ENCODE results near the gene HOXB1.
"Not testable (repeated sequence)": the region's sequence is repeated elsewhere in the genome, so short reads cannot be mapped to it uniquely, and the experiment has no call there.

Gene HOXB1

DNA sequence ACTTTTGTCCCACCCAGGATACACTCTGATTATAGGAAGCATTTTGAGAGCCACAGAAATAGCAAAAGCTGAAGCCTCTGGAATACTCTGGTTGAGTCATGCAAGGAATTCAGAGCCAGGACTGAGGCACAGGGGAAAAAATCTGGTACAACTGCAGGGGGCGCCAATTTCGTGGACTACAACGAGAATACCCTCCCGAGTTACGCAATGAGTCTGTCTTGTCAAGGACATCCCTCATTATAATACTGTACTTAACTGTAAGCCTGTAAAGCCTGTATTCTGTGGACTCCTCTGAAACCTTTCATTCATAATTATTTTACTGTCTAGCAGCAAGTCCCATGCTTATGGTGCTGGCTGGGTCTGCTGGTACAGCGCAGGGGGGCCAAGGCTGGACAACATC is 7.8 kb downstream of the HOXB1 start:
- DNase-seq (ENCODE audit: low read depth in 2 of 2, low spot score in 1 of 2): no peak

DNA sequence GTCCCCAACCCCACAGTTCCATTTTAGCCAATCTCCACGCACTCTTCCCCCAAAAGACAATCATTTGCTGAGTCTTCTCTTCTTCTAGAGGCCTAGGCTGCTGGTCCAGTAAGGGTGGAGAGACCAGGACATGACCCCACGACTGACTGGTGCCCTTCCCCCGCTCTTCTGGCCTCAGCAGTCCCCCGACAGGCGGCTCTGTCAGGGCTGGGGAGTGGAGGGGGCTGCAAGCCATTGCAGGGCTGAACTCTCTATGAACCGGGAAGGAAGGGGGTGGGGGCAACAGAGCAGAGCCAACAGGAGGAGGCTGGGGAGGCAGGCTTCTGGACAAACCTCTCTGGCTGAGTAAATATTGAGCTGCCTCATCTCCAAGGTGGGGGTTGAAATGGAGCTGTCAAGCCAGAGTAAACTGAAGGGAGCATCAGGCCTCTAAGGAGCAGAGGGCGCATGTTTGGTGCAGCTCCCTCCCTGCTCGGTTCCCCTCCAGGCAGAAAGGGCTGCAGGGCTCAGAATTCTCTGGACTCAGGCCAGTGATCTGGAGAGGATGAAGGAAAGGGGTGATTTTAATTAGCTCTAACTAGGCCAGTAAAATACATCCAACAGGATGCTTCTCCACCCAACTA is 8.7 kb downstream of the HOXB1 start:
- no peak for DNase-seq (ENCODE audit: low read depth in 2 of 2, low spot score in 1 of 2)

DNA sequence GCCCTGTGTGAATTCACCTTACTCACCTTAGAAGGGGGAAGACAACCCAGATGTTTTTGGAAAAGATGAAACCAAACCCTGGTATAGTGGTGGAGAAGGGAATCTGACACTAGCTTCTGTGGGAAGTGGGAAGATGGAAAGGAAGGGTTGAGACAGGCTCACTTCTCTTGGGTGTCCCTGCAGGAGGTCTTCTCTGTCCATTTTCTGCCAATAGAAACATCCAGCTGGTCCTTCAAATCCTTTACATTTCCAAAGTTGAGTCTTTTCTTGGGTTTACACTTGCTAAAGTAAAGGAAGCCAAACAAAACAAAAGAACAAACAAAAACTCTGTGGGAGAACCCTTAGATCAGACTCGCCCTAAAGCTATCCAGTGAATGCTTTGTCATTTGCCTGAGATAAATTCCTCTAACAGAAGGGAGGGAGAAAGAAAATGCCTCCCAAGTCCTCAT is 10.2 kb downstream of the HOXB1 start:
- no peak for DNase-seq (ENCODE audit: low read depth in 2 of 2, low spot score in 1 of 2)

DNA sequence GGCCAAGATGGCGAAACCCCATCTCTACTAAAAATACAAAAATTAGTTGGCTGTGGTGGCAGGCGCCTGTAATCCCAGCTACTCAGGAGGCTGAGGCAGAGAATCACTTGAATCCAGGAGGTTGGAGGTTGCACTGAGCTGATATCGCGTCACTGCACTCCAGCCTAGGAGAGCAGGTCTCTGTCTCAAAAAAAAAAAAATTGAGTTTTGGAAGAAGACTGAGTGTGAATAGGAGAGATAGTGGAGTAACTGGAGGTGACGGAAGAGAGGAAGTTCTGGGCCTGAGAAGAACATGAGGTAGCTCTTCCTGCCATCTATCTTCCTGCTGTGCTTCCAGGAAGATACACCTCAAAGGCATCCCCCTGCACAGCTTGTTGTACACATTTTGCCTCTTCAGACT is 11.4 kb downstream of the HOXB1 start:
- no peak for DNase-seq (ENCODE audit: low read depth in 2 of 2, low spot score in 1 of 2)

DNA sequence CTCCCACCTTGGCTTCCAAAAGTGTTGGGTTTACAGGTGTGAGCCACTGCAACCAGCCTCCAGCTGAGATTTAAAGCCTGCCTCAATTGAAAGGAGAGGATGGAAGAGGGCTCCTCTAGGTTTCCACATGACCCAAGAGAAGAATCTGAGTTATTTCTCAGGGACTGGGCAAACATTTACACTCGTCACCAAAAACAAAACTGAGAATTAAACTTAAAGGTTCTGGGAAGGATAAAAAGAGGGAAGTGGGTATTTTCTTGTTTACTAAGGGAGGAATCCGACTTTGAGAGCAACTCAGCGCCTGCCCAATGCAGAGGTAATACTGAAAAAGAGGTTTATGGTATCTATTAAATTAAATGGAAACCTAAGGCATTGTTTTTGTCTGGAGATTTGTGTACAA is 13.3 kb downstream of the HOXB1 start:
- no peak for DNase-seq (ENCODE audit: low read depth in 2 of 2, low spot score in 1 of 2)

DNA sequence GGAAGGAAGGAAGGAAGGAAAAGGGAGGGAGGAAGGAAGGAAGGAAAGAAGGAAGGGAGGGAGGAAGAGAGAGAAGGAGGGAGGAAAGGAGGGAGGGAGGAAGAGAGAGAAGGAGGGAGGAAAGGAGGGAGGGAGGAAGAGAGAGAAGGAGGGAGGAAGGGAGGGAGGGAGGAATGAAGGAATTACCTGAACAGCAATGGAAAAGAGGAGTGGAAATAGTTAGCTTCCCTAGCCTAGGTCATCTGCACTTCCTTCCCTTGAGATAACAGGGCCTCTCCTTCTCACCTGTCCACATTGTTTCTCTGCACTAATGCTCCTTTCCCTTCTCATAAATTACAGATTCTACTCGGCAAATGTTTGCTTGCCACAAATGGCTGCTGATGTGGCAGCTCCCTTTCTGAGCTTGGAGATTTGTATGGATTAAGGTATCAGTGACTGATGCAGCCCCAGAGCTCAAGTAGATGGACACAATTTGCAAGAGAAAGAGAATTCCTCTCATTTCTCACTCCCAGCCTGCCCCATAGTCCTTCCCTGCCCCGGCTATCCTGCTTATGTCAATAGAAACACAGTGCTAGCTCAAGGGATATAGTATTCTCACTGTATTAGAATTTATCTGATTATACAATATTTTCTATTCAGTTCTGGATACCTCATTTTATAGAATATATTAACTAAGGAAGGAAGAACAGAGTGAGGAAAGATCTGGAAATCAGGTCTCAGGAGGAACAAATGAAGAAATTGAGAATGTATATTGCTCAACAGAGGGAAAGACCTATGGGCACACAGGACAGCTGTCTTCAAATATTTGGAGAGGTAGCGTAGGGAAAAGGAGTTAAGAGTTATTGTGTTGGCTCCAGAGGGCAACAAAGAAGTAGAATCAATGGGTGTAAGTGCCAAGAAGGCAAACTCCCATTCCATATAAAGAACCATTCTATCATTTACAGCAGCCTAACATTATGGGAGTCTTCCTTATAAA is 14.6 kb downstream of the HOXB1 start:
- DNase-seq (ENCODE audit: low read depth in 2 of 2, low spot score in 1 of 2): no peak

DNA sequence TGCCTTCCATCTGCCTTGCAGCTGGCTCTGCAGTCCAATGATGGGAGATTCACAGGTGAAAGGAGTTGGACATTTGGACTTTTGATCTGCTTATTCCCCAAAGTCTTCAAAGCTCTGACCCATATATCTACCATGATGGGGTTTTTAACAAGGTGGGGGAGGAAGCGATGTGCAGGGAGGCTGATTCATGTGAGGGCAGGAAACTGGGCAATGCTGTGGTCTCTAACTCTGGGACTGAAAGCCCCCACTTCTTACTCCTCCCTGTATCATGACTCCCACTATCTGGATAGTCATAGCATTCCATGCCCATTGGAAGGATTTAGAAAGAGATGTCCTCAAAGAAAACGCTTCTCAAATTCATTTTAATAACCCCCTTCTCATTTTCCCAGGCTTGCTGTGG is 16.3 kb downstream of the HOXB1 start:
- DNase-seq (ENCODE audit: low read depth in 2 of 2, low spot score in 1 of 2): no peak

DNA sequence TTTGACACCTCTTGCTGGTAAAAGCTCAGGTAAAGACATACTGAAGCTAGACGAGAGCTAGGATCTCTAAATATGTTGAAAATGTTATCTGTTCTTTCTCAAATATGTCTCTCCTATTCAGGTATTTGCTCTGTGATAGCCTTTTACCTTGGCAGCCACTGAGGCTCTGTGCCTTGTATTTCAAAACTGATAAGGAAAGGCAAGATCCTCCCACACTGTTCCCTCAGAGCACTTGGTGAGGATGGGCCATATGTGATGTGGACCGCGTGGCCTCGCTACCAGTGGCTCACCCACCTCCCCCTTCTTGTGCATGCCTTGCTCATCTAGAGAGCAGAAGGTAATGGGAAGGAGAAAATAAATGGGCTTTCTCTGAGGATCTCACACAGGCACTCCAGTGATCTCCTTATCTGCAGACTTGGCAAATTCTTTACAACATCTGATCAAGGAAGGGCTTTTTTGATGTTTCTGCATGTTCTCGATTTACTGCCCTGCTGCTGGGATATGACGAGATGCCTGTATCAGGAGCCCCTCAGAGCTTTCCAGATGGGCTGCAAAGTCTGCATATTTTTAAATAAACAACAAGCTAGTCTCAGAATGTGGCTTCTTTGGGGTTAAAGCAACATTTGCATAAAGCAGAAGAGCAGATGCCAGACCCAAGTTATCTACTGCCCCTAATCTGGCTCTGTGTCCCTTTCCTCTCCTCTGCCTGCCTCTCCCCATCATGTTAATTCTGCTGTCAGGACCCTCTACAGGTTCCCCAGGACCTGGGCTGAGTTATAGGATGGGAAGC is 16.9 kb downstream of the HOXB1 start:
- no peak for DNase-seq (ENCODE audit: low read depth in 2 of 2, low spot score in 1 of 2)

DNA sequence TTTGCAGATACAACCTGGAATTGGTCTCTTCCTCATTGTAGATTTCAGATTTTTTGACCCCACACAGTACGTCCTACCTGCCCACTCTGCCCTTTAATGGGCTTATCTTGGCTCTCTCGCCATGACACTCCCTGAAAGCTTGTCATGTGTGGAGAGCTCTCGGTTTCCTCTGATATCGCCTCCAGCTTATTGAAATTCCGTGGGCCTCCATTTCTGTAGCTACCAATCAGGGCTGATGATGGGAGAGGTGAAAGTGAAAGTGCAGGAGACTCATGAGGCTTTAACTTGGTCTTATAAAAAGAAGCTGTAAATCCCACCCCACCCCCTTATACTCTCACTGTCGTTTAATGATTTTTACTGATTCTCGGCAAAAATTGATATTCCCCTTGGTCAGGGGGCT is 17.7 kb downstream of the HOXB1 start:
- DNase-seq (ENCODE audit: low read depth in 2 of 2, low spot score in 1 of 2): no peak

DNA sequence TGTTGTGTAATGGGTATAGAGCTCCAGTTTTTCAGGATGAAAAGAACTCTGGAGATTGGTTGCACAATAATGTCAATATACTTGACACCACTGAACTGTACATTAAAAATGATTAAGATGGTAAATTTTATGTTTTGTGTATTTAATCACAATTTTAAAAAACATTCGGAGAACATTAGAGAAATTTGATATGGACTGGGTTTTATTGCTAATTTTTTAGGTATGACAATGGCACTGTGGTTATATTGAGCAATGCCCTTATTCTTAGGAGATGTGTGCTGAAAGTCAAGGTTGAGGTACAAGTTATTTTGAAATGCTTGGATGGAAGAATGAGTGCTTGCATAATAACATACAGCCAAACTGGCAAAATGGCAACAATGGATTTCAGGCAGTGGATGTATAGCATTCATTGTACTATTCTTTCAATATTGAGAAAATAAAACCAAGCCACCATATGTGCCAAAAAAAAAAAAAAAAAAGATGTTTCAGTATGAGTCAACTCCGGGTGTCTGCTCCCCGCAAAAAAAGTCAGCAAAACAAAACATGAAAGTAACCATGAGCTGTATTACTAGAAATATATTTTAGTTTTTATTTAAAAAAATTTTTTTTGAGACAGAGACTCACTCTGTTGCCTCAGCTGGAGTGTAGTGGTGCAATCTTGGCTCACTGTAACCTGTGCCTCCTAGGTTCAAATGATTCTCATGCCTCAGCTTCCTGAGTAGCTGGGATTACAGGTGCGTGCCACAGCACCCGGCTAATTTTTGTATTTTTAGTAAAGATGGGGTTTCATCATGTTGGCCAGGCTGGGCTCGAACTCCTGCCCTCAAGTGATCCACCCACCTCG is 19.8 kb downstream of the HOXB1 start:
- no peak for DNase-seq (ENCODE audit: low read depth in 2 of 2, low spot score in 1 of 2)

DNA sequence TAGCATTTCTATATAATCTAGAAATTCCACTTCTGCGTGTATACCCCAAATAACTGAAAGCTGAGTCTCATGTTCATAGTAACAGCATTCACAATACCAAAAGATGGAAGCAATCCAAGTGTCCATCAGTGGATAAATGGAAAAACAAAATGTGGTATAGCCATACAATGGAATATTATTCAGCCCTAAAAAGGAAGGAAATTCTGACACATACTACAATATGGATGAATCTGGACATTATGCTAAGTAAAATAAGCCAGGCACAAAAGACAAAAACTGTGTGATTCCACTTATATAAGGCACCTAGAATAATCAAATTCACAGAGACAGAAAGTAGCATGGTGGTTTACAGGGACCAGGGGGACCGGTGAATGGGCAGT is 20.4 kb downstream of the HOXB1 start:
- DNase-seq (ENCODE audit: low read depth in 2 of 2, low spot score in 1 of 2): no peak

DNA sequence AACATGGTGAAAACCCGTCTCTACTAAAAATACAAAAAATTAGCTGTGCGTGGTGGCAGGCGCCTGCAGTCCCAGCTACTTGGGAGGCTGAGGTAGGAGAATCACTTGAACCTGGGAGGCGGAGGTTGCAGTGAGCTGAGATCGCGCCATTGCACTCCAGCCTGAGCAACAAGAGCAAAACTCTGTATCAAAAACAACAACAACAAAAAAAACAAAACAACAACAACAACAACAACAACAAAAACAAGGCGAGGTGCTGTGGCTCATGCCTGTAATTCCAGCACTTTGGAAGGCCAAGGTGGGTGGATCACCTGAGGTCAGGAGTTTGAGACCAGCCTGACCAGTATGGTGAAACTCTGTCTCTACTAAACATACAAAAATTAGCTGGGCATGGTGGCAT is 21.1 kb downstream of the HOXB1 start:
- not testable (repeated sequence) for DNase-seq (ENCODE audit: low read depth in 2 of 2, low spot score in 1 of 2)

DNA sequence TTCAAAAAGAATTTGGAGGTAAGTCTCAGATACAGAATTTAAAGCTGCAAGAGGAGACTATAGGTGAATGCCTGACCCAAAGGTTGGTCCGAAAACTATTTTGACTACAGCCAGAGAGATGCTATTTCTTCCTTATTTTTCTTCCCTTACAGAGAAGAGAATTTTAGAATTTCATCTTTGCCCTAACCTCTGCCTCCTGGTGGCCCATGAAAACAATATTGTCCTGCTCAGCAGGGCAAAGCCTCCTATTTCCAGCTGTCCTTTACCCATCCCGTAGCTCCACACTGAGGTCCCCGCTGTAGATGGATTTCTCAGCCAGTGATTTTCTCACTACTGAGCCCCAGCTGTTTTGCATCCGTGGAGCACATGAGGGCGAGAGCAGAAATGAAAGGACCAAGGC is 24.6 kb downstream of the HOXB1 start:
- DNase-seq (ENCODE audit: low read depth in 2 of 2, low spot score in 1 of 2): no peak

DNA sequence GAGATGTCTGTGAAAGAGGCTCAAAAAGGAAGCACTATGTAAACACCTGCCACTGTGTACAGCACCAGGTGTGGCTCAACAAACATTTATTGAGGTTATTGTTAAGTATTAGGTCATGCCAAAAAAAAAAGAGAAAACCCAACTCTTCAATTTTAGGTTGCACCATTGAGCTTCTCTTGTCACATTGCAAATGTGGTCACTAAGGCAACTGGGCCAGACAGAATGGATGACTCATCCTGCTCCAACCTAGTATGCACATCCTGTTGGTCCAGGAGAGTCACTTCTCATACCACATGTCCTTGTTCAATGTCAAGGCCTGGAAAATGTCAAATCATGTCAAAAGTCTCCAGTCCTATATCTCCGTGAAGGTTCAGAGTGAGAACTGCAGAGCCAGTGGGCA is 25.0 kb downstream of the HOXB1 start:
- no peak for DNase-seq (ENCODE audit: low read depth in 2 of 2, low spot score in 1 of 2)

DNA sequence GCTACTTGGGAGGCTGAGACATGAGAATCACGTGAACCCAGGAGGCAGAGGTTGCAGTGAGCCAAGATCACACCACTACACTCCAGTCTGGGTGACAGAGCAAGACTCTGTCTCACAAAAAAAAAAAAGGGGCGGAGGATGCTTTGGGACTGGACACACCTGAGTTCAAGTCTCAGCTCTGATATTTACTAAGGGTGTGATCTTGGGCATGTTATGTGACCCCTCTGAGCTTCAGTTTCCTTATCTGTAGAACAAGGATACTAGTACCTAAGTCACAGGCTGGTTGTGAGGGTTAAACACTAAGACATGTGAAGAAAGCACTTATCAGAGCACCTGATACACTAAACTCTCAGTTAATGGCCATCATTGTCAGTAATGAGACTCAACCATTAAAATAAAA is 25.9 kb downstream of the HOXB1 start:
- DNase-seq (ENCODE audit: low read depth in 2 of 2, low spot score in 1 of 2): no peak

DNA sequence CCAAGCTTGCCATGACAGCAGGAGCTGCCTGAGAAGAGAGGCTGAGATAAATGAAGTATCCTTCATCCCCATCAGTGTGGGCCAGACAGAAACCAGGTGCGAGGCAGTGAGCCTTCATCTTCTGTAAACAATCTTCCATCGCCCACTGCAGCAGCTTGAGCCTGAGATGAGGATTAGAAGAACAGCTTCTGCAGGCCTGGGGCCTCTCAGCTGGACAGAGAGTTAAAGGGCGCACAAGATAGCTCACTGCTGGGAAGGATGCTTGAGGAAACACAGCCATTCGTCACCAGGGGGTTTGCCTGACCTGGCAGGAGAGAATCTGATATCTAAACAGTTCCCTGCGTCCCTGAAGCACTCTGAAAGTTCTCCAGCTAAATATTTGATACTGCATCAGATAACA is 27.1 kb downstream of the HOXB1 start:
- no peak for DNase-seq (ENCODE audit: low read depth in 2 of 2, low spot score in 1 of 2)

DNA sequence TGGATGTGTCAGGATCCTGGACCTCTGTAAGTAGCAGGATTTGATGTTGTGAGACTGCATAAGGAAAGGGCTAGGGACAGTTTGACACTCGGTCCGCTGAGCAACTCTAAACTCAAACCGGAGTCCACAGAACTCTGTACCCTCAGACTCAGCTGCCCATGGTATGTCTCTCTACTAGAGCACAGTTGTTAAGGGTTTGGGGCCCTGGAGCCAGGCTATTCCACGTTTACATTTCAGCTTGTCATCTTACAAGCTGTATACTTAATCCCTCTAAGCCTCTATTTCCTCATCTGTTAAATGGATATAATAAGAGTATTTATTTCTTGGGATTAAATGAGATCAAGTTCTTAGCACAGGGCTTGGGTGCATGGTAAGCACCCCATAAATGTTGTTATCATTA is 27.9 kb downstream of the HOXB1 start:
- DNase-seq (ENCODE audit: low read depth in 2 of 2, low spot score in 1 of 2): no peak

DNA sequence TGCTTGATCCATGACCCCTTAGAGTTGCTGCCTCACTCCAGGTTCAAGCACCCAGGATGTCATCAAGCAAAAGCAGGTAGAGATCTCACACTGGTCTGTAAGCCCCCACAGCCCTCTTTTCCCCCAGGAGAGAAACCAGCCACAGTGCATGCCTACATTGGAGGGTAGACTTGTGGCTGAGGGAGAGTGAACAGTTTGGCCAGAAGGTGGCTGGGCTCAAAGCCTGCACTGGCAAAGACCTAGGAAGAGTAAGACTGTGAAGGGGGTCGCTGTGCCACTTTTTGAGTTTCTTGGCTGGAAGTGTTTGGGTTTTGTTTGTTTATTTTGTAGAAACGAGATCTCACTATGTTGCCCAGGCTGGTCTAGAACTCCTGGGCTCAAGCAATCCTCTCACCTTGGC is 28.5 kb downstream of the HOXB1 start:
- no peak for DNase-seq (ENCODE audit: low read depth in 2 of 2, low spot score in 1 of 2)

DNA sequence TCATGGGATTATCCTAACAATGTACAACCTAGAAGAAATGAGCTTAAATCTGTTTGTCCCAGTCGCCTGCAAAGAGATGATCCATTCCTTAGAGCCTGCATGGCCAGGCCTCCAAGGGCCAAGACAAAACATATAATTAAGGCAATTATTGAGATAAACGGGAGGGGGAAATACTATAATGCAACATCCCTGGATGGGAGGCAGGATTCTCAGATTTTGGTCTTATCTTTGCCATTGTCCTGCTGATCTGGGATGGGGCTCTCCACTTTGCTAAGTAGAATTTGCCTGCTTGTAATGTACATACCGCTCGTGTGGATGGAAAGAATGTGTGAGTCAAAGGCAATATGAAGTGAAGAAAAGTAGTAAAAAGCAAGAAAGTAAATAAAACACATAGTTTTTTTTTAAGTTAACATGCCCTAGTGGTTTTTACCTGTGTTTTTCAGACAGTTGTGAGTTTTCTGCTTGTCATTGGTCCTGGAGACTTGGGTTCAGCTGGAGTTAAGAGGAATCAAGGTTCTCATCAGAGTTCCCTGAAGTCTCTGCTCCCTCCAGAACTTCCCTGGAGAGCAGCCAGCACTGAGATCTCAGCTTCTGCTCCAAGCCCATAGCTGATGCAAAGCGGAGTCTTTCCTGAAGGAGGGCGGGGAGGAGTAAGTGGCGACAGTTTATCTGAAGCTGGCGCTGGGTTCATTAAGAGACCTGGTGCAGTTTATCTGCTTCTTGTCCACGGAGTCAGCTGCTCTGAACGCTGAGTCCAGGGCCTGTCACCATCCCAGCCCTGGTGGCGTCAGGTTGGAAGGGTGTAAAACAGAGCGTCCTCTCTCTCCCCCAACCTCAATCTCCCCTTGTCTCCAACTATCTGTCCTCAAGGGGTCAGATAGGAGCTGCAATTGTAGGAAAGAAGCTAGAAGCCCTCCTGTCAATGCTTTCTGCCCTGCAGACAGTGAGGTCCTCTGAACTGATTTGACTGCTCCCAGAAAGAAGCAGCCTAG is 30.1 kb downstream of the HOXB1 start:
- DNase-seq (ENCODE audit: low read depth in 2 of 2, low spot score in 1 of 2): no peak

All from stimulated activated CD8-positive, alpha-beta memory T cell treated with anti-CD3 and anti-CD28 coated beads, Interleukin-4, amount 100 ng/mL, for 1 hour (primary cell).